Loucy (cell line): Measurements from ENCODE around the gene DERL2.

Source experiments
- CTCF ChIP-seq: fragments of 200-600 bp; sonication (generic); conservative IDR thresholded peaks from 2 replicates; pipeline ENCODE4 v1.5.1; 2014; ENCODE audit warnings: mild to moderate bottlenecking, antibody characterized with exemption, low read length
- EZH2phosphoT487 ChIP-seq: fragments of 200-600 bp; IDR thresholded peaks from 2 replicates; pipeline ENCODE4 v1.6.1; 2018; ENCODE audit warnings: antibody characterized with exemption, mild to moderate bottlenecking, moderate library complexity, borderline replicate concordance

GRCh38 chr17:5434984-5435383, 51.0 kb downstream of the DERL2 start:
- TF ChIP-seq CTCF (no peak), EZH2phosphoT487 (no peak)
